ENCODE results near the gene RGS7. TPM values are rescaled to one million over a fixed set of nuclear protein-coding genes. Genes with fewer than 3 reads are reported as not detected.

RGS7 gene
- 0.05 TPM in 1 of 5 replicates, not detected in the others for total RNA-seq (2022; extraction: Qiagen RNA extraction)

GRCh38 chr1:241356519-241357365, at the start of gene RGS7:
RGS7 (minus strand) TSS chr1:241357205.

Other genes starting within 250 kb of the RGS7 start
- gene FH, start 162.6 kb upstream of the RGS7 start, total RNA-seq (2022; extraction: Qiagen RNA extraction), result 84.2 to 89.1 TPM (median 87.9 TPM) in 5 replicates
- gene KMO, start 175.2 kb upstream of the RGS7 start, total RNA-seq (2022; extraction: Qiagen RNA extraction), result 0.55 to 1.2 TPM (median 1.1 TPM) in 5 replicates